Measurements from ENCODE around the gene DYNLRB2. TPM values are rescaled to one million over a fixed set of nuclear protein-coding genes. Genes with fewer than 3 reads are reported as not detected.

Gene DYNLRB2
- total and polyA plus RNA-seq, 8 donors: 1.6 TPM; not detected in 7

DNA sequence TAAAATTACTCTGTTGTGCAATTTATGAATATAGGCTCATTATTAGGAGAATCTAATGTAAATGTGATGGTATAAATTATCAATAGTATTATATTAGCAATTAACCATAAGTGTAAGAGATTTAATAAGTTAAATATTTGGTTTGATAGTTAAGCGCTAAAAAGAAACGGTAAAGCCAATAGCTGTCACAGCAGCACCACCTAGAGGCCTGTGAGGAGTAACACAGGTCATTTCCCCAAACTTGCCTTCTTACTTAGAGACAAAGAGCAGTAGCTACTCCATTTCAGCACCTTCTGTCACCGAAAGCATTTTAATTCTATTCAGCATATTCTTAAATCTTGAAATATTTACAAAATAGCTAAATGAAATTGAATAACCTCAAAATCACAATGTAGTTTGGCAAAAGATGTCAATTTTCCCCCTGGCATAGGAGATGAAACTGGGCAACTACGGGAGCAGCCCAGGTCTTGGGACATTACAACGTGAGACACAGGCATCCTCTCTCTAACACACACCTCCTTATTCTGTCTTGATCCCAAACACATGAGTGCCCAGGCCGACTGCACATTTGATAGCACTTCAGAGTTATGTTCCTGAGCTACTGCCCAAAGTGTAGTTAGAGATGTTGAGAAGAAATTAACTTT, 14.3 kb upstream of the DYNLRB2 start:
- no peak overlapping the region for H3K4me3 ChIP-seq
- no peaks in the 10 kb centered on the region for H3K9me3 ChIP-seq
- intact Hi-C loops (cut with DNase I; ENCODE audit: low total_unique reads): no loop called here
- H3K27me3 ChIP-seq: peaks cover 0 to 9% (median 0%) of the 10 kb centered on the region in 3 donors
- H3K27ac ChIP-seq: no peak overlapping the region
- peak; percentile 48 to 86 for DNase-seq
- peaks cover 0 to 8% (median 3%) of the 10 kb centered on the region in 4 donors for H3K4me1 ChIP-seq
- 23 to 35% (median 29%) methylated on average over 6 of the region's 6 CpGs for WGBS, 5 donors
- no peaks in the 10 kb centered on the region for H3K36me3 ChIP-seq
- no peak for TF ChIP-seq EP300 (IDR thresholded peaks at IDR 0.05)
- no peak for TF ChIP-seq POLR2A (IDR thresholded peaks at IDR 0.05)
- TF ChIP-seq, protein P1, sequence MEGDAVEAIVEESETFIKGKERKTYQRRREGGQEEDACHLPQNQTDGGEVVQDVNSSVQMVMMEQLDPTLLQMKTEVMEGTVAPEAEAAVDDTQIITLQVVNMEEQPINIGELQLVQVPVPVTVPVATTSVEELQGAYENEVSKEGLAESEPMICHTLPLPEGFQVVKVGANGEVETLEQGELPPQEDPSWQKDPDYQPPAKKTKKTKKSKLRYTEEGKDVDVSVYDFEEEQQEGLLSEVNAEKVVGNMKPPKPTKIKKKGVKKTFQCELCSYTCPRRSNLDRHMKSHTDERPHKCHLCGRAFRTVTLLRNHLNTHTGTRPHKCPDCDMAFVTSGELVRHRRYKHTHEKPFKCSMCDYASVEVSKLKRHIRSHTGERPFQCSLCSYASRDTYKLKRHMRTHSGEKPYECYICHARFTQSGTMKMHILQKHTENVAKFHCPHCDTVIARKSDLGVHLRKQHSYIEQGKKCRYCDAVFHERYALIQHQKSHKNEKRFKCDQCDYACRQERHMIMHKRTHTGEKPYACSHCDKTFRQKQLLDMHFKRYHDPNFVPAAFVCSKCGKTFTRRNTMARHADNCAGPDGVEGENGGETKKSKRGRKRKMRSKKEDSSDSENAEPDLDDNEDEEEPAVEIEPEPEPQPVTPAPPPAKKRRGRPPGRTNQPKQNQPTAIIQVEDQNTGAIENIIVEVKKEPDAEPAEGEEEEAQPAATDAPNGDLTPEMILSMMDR (IDR thresholded peaks at IDR 0.05): peak in 5 of 7 experiments; percentile 38 to 81 (median 65)
- TF ChIP-seq POLR2AphosphoS5 (IDR thresholded peaks at IDR 0.05): no peak

DNA sequence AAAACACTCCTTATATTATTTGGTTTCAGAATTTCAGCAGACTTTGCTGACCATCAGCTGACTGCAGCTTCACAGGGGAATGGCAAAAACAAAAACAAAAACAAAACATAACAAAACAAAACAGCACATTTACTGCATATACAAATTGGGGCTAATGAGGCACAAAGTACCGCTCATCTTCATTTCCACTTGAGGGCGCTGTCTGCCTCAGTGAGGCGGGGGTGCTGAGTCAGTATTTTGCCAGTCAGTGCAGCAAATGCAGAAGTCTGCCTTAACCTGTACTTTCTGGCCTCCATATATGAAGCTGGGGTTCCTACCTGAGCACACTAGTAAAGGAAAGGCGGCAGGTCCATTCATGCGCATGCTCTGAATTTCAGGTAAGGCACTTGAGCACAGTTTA, 13.5 kb upstream of the DYNLRB2 start:
- 51 to 57% (median 54%) methylated on average over 5 of the region's 5 CpGs for WGBS, 5 donors
- H3K27me3 ChIP-seq: peaks cover 0 to 9% (median 0%) of the 10 kb centered on the region in 3 donors
- intact Hi-C loops (cut with DNase I; ENCODE audit: low total_unique reads): no loop called here
- H3K4me1 ChIP-seq: peaks cover 0 to 8% (median 3%) of the 10 kb centered on the region in 4 donors
- DNase-seq: peak in 1 of 2 donors; percentile 37
- no peak for TF ChIP-seq POLR2AphosphoS5 (IDR thresholded peaks at IDR 0.05)
- TF ChIP-seq EP300 (IDR thresholded peaks at IDR 0.05): no peak
- TF ChIP-seq, protein P1 (IDR thresholded peaks at IDR 0.05): no peak
- TF ChIP-seq POLR2A (IDR thresholded peaks at IDR 0.05): no peak
- H3K27ac ChIP-seq: no peak overlapping the region
- H3K4me3 ChIP-seq: no peak overlapping the region
- H3K9me3 ChIP-seq: no peaks in the 10 kb centered on the region
- H3K36me3 ChIP-seq: no peaks in the 10 kb centered on the region

DNA sequence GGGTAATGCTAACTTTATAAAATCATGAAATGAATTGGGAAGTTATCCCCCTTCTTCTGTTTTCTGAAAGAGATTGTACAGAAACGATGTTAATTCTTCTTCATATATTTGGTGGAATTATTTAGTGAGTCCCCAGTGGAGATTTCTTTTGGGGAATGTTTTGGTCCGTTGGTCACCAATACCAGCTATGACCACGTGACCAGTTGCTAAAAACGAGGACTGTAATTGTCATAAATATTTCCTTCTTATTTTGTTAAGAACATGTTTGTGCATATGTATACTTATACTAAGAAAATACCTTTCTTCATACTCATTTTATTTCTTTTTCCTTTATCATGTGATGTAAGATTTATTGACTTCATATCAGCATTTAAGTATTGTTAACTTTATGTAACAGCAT, 10.3 kb upstream of the DYNLRB2 start:
- Histone ChIP-seq H3K27me3 (peaks cover 0 to 26% (median 7%) of the 10 kb centered on the region in 3 donors), H3K9me3 (no peaks in the 10 kb centered on the region), H3K36me3 (no peaks in the 10 kb centered on the region), H3K27ac (no peak overlapping the region), H3K4me1 (peaks cover 0 to 8% (median 3%) of the 10 kb centered on the region in 4 donors), H3K4me3 (no peak overlapping the region)
- DNase-seq: no peak
- WGBS, 5 donors: 78 to 86% (median 84%) methylated on average over 4 of the region's 4 CpGs
- no peak for TF ChIP-seq POLR2AphosphoS5 (IDR thresholded peaks at IDR 0.05)
- TF ChIP-seq EP300 (IDR thresholded peaks at IDR 0.05): no peak
- TF ChIP-seq POLR2A (IDR thresholded peaks at IDR 0.05): no peak
- TF ChIP-seq, protein P1 (IDR thresholded peaks at IDR 0.05): no peak
- intact Hi-C loops (cut with DNase I; ENCODE audit: low total_unique reads): no loop called here

DNA sequence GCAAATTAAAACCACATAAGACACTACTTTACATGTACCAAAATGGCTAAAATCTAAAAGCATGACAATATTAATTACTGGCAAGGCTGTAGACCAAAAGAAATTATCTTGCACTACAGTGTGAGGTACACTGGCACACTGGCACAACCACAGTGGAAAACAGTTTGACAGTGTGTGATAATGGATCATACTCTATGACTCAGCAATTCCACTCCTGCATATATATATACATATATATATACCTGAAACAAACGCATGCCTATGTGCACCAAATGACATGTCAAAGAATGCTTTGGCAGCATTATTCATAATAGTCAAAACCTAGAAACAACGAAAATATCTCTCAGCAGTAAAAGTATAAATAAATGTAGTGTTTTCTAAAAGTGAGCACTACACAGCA, 4.6 kb upstream of the DYNLRB2 start:
- TF ChIP-seq POLR2AphosphoS5 (IDR thresholded peaks at IDR 0.05) (no peak), POLR2A (IDR thresholded peaks at IDR 0.05) (no peak), EP300 (IDR thresholded peaks at IDR 0.05) (no peak)
- TF ChIP-seq, protein P1 (IDR thresholded peaks at IDR 0.05): no peak
- Histone ChIP-seq H3K36me3 (no peaks in the 10 kb centered on the region), H3K27ac (no peak overlapping the region), H3K27me3 (peaks cover 0 to 28% (median 7%) of the 10 kb centered on the region in 3 donors), H3K9me3 (no peaks in the 10 kb centered on the region), H3K4me1 (peaks cover 0 to 9% (median 6%) of the 10 kb centered on the region in 4 donors), H3K4me3 (no peak overlapping the region)
- WGBS, 5 donors: 49 to 76% (median 58%) methylated on average over 2 of the region's 2 CpGs
- DNase-seq: no peak
- intact Hi-C loops (cut with DNase I; ENCODE audit: low total_unique reads): no loop called here
